RWPE2 (cell line): Measurements from ENCODE around the gene ECE1.

Experiments
- ATAC-seq: fragments of 200-7000 bp; cut with Tn5 transposase; 3 replicates; pipeline ENCODE4 v1.9.1; 2021; ENCODE audit warnings: low read depth
- DNase-seq: peaks from one replicate; pipeline ENCODE4 v3.0.0-alpha.2; 2020; ENCODE audit warnings: low spot score
- H3K27ac ChIP-seq: fragments of 450-650 bp; 2 replicates; pipeline ENCODE4 v1.5.1; 2017; ENCODE audit warnings: mild to moderate bottlenecking; ENCODE audit not compliant: poor library complexity, severe bottlenecking
- H3K27me3 ChIP-seq: fragments of 250-450 bp; sonication (Bioruptor Pico); 2 replicates; pipeline ENCODE4 v1.5.1; 2021; ENCODE audit warnings: mild to moderate bottlenecking, moderate library complexity; ENCODE audit not compliant: insufficient read depth, poor library complexity, severe bottlenecking
- H3K36me3 ChIP-seq: fragments of 250-450 bp; sonication (Bioruptor Pico); 2 replicates; pipeline ENCODE4 v1.5.1; 2020; ENCODE audit warnings: low read depth, mild to moderate bottlenecking, moderate library complexity
- H3K4me1 ChIP-seq: fragments of 250-450 bp; sonication (Bioruptor Pico); 2 replicates; pipeline ENCODE4 v1.5.1; 2021; ENCODE audit warnings: mild to moderate bottlenecking, moderate library complexity; ENCODE audit not compliant: insufficient read depth, poor library complexity, severe bottlenecking
- H3K4me3 ChIP-seq: fragments of 250-450 bp; sonication (Bioruptor Pico); 2 replicates; pipeline ENCODE4 v1.5.1; 2021; ENCODE audit warnings: mild to moderate bottlenecking, moderate library complexity; ENCODE audit not compliant: severe bottlenecking
- H3K9me3 ChIP-seq: fragments of 250-450 bp; sonication (Bioruptor Pico); 2 replicates; pipeline ENCODE4 v1.5.1; 2021; ENCODE audit warnings: mild to moderate bottlenecking, moderate library complexity; ENCODE audit not compliant: severe bottlenecking
- TF ChIP-seq, protein P1 (sequence below): fragments of 450-650 bp; IDR thresholded peaks from one replicate; pipeline ENCODE4 v1.5.1; 2017; ENCODE audit warnings: mild to moderate bottlenecking, moderate library complexity; ENCODE audit not compliant: poor library complexity, severe bottlenecking

ECE1 gene

DNA sequence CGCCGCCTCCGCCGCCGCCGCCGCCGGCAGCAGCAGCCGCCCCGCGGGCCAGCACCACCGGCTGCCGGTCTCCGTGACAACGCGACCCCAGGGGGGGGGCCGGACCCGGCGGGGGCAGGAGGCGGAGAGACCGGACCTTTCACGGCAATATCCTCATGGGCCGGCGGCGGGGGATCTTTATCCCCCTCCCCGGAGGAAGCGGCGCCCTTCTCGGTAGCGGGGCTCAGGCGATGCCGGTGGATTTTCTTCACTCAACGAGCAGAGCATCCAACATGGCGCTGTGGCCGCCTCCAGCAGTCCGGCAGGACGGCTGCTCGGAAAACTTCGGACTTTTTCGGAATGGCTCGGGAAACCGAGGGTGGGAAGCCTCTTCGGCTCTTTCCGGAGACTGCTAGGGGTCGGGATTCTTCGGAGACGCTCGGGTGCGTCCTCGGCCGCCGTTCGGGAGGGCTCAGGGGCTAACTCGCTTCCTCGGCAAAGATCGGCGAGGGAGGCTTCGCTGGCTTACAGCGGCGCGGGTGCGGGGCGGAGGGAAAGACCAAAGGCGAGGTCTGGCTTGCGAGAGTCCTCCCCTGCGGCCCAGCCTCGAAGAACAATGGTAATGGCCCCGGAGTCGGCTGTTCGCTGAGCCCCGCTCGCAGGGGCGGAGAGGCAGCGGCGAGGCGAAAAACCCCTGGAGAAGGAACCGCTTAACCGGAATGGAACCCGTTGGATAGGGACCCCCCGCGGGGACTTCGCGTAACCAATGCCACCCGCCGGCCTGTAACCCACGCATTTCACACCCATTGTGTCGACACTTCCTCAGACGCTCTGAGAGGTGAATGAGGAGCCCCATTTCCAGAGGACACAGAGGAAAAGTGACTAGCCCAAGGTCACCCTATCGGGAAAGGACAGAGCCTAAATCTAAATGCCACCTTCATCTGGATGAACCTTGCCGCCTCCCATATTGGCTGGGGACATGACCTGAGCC, 113.4 kb downstream of the ECE1 start, which contains the start of gene EIF4G3:
Gene EIF4G3, minus strand, starts transcription at position 312 of the 970 bp plus-strand sequence. CDS start 174,155 bp downstream, outside the sequence.
- H3K9me3 ChIP-seq, result no peaks in the 10 kb centered on the region
- peaks cover 8% of the 10 kb centered on the region for H3K36me3 ChIP-seq
- DNase-seq (peak; percentile 94), ATAC-seq (peak; percentile 92)
- H3K4me3 ChIP-seq, result peak within 1 kb of the TSS; percentile 77
- TF ChIP-seq, protein P1, sequence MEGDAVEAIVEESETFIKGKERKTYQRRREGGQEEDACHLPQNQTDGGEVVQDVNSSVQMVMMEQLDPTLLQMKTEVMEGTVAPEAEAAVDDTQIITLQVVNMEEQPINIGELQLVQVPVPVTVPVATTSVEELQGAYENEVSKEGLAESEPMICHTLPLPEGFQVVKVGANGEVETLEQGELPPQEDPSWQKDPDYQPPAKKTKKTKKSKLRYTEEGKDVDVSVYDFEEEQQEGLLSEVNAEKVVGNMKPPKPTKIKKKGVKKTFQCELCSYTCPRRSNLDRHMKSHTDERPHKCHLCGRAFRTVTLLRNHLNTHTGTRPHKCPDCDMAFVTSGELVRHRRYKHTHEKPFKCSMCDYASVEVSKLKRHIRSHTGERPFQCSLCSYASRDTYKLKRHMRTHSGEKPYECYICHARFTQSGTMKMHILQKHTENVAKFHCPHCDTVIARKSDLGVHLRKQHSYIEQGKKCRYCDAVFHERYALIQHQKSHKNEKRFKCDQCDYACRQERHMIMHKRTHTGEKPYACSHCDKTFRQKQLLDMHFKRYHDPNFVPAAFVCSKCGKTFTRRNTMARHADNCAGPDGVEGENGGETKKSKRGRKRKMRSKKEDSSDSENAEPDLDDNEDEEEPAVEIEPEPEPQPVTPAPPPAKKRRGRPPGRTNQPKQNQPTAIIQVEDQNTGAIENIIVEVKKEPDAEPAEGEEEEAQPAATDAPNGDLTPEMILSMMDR, result no peak
- peak within 1 kb of the TSS; percentile 91 for H3K27ac ChIP-seq
- no peaks in the 10 kb centered on the region for H3K27me3 ChIP-seq
- peaks cover 7% of the 10 kb centered on the region for H3K4me1 ChIP-seq

DNA sequence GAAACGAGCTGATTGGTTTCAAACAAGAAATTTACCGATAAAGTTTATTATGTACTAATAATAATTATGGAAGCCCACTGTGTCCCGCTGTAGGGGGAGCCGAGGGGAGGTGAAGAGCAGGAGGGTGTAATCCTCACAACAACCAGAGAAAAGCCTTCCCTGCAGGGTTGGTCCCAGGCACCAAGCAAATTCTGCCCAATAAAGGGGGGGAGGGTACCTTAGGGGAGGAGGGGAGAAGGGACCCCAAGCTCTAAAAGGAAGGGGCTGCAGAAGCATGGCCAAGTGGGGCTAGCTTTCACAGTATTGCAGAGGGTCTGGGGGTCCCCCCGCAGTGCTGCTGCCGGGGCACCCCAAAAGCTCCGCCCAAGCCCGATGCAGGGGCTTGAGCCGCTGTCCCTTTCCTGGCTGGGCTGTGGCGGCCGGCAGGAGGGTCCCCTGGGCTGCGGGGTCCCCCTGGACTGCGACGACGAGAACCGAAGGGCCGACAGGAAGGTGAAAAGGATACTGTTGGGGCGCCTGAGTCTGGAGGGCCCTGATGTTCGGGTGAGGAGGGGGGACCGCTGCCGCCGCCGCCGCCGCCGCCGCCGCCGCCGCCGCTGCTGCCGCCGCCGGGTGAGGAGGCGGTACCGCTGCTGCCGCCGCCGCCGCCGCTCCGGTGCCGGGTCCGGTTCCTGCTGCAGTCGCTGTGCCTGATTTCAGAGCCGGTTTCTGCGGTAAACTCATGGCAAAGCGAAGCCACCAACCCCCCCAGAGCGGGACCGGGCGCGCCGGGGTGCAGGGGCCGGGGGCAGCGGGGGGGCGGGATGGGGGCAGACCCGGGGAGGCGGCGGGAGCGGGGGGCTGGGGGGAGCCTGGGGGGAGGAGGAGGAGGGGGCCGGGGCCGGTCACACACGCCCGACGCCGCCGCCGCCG, 114.3 kb downstream of the ECE1 start:
- H3K27ac ChIP-seq, result peak overlapping the region; percentile 91
- DNase-seq (no peak), ATAC-seq (peak; percentile 26; the same call in 1 of the 3 replicates)
- peaks cover 7% of the 10 kb centered on the region for H3K4me1 ChIP-seq
- H3K27me3 ChIP-seq, result no peaks in the 10 kb centered on the region
- peaks cover 15% of the 10 kb centered on the region for H3K36me3 ChIP-seq
- H3K9me3 ChIP-seq, result no peaks in the 10 kb centered on the region
- H3K4me3 ChIP-seq, result peak overlapping the region; percentile 77
- TF ChIP-seq, protein P1, result no peak

DNA sequence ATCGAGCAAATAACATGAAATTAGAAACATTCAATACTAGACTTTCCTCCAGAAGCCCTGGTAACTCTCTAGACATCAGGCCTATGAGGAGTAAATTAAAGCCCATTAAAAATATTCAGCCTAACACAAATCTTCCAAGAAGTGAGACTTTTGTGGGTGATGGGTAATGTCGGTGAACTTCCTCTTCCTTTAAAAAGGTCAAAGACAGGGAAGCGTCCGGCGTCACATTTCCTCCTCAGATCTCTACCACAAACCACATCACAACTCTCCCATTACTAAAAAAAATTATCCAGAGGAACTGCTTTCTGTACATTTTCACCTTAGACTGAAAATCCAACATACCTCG, 115.0 kb downstream of the ECE1 start:
- DNase-seq, result no peak
- peaks cover 7% of the 10 kb centered on the region for H3K4me1 ChIP-seq
- H3K36me3 ChIP-seq, result peaks cover 21% of the 10 kb centered on the region
- H3K27me3 ChIP-seq, result no peaks in the 10 kb centered on the region
- ATAC-seq, result 0 out of 3 replicates have a peak, but pooled peaks have one; percentile 6
- peak overlapping the region; percentile 91 for H3K27ac ChIP-seq
- TF ChIP-seq, protein P1, result no peak
- no peaks in the 10 kb centered on the region for H3K9me3 ChIP-seq
- peak overlapping the region; percentile 77 for H3K4me3 ChIP-seq

DNA sequence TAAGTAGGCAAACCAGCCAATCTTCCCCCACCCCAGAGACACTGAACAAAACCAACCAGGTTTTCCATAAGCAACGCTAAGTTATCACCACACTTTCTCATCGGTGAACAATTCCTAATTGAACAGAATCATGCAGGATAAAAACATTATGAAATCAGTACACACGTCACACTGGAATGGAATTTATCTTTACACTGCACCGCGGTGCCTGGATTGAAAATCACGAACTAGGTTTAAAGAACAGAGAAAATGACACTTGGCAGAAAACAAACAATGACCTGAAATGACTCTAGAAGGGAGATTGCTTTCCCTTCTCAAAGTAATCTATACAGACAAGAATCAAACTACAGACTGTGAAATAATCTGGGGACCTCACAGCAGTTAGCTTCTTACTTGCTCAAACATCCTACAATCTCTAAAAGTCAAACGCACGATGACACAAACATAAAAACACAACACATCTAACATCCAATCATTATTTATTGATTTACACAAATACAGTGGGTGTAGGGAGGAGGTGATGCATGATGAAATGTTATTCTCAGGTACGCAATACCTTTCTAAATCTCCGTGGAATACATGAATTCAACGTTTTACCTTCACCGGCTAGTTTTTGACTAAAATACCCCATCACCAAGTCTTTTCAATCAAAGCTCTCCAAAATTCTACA, 115.5 kb downstream of the ECE1 start:
- peak; percentile 17; the same call in 1 of the 3 replicates for ATAC-seq

More for the DNA sequence above, 115.5 kb downstream of the ECE1 start:
- Histone ChIP-seq H3K9me3 (no peaks in the 10 kb centered on the region), H3K36me3 (peaks cover 26% of the 10 kb centered on the region), H3K4me3 (peak overlapping the region; percentile 77), H3K27ac (peak overlapping the region; percentile 91), H3K27me3 (no peaks in the 10 kb centered on the region), H3K4me1 (peaks cover 7% of the 10 kb centered on the region)
- TF ChIP-seq, protein P1, result no peak
- DNase-seq, result no peak
